Measurements from ENCODE around the gene POMC.

GRCh38 chr2:25201794-25202193 lies 33.4 kb upstream of the POMC start:
- TF ChIP-seq POLR2A (IDR thresholded peaks at IDR 0.05; ENCODE audit: low read depth, low read length) (no peak), CTCF (conservative IDR thresholded peaks at IDR 0.05; ENCODE audit: low read depth, low read length) (no peak), NFE2L2 (IDR thresholded peaks at IDR 0.05; ENCODE audit: low read depth, low read length) (no peak), RCOR1 (IDR thresholded peaks at IDR 0.05; ENCODE audit: insufficient replicate concordance, low read length) (no peak), MAFK (IDR thresholded peaks at IDR 0.05; ENCODE audit: low read depth, low read length) (no peak), RFX5 (IDR thresholded peaks at IDR 0.05; ENCODE audit: low read depth, low read length) (no peak), CEBPB (IDR thresholded peaks at IDR 0.05; ENCODE audit: low read depth, low read length) (no peak), FOS (IDR thresholded peaks at IDR 0.05; ENCODE audit: low read depth, low read length) (no peak), RAD21 (IDR thresholded peaks at IDR 0.05; ENCODE audit: low read length) (no peak), SMC3 (IDR thresholded peaks at IDR 0.05; ENCODE audit: low read depth, low read length) (no peak), MXI1 (IDR thresholded peaks at IDR 0.05; ENCODE audit: borderline replicate concordance, low read depth, low read length) (no peak)
